GM19328 (cell line): Measurements from ENCODE around the gene AOC1.

Experiments
- ATAC-seq: cut with Tn5 transposase; IDR thresholded peaks from one replicate; pipeline ENCODE4 v1.9.1; 2021; ENCODE audit warnings: mild to moderate bottlenecking, moderate library complexity; ENCODE audit not compliant: unreplicated experiment

Gene AOC1

GRCh38 chr7:150857276-150858055 lies 5.1 kb downstream of the AOC1 start:
- ATAC-seq = no peak

- no peak for ATAC-seq
Observed at GRCh38 chr7:150858236-150859197, 6.2 kb downstream of the AOC1 start.

GRCh38 chr7:150860291-150860977 lies 8.1 kb downstream of the AOC1 start:
- ATAC-seq = no peak

- no peak for ATAC-seq
Observed at GRCh38 chr7:150860978-150861295, 8.6 kb downstream of the AOC1 start.

GRCh38 chr7:150862356-150862755 lies 10.0 kb downstream of the AOC1 start:
- ATAC-seq = no peak

- ATAC-seq = no peak
Observed at GRCh38 chr7:150863946-150864345, 11.6 kb downstream of the AOC1 start.

GRCh38 chr7:150866932-150867564 lies 14.7 kb downstream of the AOC1 start:
- no peak for ATAC-seq

- ATAC-seq = no peak
Observed at GRCh38 chr7:150867605-150868004, 15.3 kb downstream of the AOC1 start.

- no peak for ATAC-seq
Observed at GRCh38 chr7:150869467-150869866, 17.1 kb downstream of the AOC1 start.

GRCh38 chr7:150871601-150872000 lies 19.3 kb downstream of the AOC1 start:
- no peak for ATAC-seq

- ATAC-seq = no peak
Observed at GRCh38 chr7:150874401-150875198, 22.3 kb downstream of the AOC1 start.

- no peak for ATAC-seq
Observed at GRCh38 chr7:150875791-150876190, 23.5 kb downstream of the AOC1 start.

- ATAC-seq = no peak
Observed at GRCh38 chr7:150876817-150877526, 24.7 kb downstream of the AOC1 start.

GRCh38 chr7:150877536-150877935 lies 25.2 kb downstream of the AOC1 start:
- no peak for ATAC-seq

- ATAC-seq = no peak
Observed at GRCh38 chr7:150879345-150879744, 27.0 kb downstream of the AOC1 start.

GRCh38 chr7:150881189-150881588 lies 28.9 kb downstream of the AOC1 start:
- ATAC-seq = no peak

GRCh38 chr7:150890853-150891584 lies 38.7 kb downstream of the AOC1 start:
- no peak for ATAC-seq

- no peak for ATAC-seq
Observed at GRCh38 chr7:150891740-150892139, 39.4 kb downstream of the AOC1 start.

- no peak for ATAC-seq
Observed at GRCh38 chr7:150895809-150896208, 43.5 kb downstream of the AOC1 start.
